Activated CD8-positive, alpha-beta memory T cell treated with anti-CD3 and anti-CD28 coated beads, Interleukin-2, amount 50 U/mL, for 1 hour (primary cell): ENCODE results near the gene RAB13.

Experiments
- DNase-seq: peaks from one replicate; pipeline ENCODE4 v3.0.0-alpha.2; 2020; ENCODE audit errors: extremely low read depth

Gene RAB13

DNA sequence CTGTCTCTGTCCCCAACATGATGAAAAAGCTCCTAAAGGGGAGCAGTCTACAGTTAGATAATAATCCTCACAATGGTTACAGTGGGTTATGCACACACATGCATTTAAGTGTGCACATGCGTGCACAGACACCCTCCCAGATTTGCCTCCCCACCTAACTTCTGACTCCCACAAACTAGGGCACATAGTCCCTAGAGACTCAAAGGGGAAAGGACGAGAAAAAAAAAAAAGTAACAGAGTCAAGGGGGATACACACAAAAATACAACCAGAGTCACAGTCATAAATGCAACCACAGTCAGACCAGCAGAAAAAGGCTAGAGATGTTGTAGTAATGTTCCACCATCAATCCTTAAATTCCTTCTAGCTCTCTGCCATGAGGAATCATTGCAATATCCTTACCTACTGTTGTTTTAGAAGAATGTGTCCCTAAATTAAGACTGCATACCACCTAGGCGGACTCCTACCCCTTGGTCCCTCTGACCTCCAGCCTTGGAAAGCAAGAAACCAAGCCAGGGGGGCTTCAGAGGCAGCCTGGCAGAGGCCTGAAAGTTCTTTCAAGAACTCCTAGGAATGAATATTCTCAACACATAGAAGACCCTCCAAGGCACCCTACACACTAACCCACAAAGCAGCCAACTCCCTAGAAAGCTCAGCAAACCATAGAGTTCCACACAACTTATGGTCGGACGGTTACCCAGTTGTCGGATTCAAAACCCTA lies 29.0 kb downstream of the RAB13 start:
- DNase-seq = no peak

DNA sequence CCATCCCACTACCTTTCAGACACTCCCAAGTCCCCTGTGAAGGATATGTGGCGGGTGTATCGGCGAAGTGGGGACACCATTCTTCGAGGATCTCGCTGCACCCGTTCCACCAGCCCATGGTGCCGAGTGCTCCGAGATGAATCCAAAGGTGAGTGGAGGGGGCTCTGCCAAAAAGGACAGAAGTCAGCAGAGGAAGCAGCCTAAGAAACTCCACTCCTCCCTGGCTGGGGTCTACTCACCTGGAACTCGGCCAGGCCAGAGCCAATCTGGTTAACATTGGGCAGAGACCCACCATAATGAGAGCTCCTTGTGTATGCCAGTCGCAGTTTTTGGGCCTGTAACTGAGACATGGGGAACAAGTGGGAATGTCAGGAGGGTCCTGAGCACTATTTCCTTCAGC lies 31.3 kb downstream of the RAB13 start:
- DNase-seq = no peak

DNA sequence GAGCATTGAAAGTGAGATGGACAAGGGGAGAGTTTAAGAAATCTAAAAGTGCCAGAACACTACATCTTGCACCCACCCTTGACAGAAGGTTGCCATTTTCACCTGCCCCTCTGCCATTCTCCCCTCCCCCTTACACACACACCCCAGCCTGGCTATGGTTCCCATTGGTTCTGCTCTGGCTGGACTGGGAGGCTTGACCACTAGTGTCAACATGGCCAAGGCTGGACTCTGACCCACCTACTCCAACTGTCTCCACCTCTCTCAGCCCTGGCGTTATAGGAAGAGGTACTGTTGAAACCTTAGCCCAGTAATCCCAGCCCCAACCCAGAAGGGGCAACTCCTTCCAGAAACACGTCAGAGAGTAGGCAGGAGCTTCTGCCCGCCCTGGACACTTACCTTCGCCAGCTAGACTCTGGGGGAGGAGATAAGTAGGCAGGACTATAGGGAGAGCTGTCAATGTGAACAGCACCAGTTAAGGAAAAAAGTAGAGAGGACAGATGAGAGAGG lies 32.2 kb downstream of the RAB13 start:
- DNase-seq = no peak

DNA sequence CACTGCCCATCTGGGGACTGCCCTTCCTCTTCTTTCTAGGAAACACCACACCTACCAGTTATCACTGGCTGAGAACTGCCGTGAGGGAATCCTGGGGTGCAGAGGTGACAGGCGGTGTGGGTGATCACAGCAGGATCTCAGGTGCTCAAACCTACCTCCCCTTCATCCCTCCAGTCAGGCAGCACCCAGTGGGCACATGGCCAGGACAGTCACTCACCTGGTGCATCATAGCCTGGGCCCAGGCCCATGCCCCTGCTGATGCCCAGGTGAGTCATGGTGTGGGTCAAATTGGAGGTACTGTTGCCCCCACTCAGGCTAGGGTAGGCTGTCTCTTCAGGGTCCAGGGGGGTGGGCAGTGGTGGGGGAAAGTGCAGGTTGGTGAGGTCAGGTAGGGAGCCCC lies 34.3 kb downstream of the RAB13 start:
- no peak for DNase-seq

DNA sequence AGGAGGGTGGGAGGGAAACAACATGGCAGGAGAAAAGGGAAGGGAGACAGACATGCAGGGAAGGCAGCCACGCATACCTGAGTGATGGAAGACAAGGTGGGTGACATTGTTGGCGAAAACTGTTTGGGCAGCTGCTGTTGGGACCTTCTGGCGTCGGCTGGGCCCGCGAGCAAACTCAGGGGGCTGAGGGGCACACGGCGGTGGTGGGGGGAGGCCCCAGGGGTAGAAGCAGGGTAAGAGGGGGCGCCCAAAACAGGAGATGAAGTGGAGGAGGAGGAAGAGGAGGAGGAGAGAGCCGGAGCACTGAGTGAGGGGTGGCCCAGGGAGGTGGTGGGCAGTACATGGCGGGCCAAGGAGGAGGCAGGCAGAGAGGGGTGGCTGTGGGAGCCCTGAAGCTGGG lies 35.0 kb downstream of the RAB13 start:
- DNase-seq = no peak

DNA sequence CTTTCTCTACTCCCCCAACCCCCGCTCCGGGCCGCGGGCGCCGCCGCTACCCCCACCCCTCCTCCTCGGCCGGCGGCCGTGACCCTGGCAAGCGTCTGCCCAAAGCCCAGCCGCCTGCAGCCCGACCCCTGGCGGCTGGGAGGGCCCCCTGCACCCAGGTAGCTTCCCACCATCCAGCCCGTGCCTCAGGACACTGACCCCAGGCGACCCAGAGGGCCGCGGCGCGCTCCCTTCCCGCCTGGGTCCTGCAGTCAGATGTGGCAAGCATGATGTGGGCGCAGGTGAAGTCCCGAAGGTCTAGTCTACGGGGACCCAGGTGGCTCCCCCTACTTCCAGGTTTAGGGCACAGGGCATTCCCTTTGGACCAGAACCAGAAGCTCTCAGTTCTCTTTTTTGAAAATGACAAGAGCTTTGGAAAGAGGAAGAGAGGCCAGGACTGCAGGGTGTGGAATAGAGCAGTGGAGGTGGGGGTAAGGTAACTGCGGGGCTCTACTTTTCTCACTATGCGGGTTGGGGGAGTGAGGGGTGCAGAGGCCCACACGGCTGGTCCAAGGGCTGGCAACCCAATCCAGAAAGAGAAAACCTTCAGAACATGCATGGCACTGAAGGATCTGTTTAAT lies 39.4 kb downstream of the RAB13 start, which contains the start of gene DENND4B:
DENND4B (minus strand) TSS at position 97 of the 620 bp plus-strand sequence. CDS start 2,344 bp downstream, outside the sequence.
- DNase-seq = no peak

DNA sequence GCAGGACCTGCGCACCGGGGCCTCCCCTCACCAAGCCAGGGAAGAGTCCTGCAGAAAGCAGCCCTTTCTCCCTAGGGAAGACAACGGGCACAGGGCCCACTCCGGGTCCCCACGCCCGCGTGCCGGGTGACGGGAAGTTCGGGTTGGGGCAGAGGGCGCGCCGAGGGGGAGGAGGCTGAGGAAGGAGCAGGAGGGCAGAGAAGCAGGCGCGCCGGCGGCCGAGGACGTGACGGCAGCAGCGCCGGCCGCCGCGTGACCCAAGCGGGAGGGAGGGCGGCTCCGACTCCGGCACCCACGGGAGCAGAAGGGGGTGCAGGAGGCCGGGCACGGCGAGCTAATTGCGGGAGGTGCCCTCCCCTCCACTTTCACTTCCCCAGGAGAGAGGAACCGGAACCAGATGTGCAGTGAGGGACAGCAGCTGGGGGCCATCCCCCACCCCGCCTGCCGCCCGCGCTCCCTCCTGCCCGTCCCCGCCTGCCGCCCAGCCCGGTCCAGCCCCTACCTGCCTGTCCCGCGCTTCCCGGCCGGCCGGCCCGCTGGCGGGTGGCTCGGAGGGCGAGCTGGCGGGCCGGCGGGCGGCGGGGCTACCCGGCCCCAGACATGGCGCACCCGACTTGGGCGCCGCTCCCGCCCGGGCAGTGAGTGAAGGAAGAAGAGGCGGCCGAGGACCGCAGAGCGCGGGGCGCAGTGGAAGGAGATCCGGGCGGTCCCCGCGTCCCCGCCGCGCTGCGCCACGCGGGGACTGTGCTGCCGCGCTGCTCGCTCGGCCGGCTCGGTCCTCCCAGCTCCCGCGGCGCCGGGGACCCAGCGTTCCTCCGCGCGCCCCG lies 40.1 kb downstream of the RAB13 start:
- no peak for DNase-seq

DNA sequence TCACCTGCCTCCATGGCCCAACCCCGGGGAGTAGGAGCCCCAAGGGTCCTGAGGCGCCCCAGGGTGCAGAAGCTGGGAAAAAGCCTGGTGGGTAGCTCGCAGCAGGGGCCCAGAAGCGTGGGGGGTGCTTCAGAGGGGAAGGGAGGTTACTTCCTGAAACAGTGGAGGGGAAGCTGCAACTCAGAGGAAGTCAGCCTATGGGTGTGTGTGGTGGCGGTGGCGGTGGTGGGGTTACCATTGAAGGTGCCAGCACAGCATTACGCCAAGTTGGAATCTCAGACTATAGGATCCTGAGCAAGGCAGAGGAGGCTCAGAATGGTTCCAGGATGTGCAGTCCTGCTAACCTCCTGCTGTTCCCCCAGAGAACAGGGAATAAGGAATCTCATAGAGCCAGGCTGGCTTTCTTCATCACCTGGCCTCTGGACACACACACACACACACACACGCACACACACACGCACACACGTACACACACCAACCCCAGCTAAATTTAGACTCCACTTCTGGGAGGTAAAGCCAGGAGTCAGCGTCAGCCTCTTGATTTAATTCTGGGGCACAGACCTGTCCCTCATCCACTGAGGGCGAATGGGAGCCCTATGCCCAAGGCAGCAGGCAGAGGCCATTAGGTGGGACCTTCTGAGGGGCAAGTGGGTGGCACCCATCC lies 40.9 kb downstream of the RAB13 start:
- no peak for DNase-seq

DNA sequence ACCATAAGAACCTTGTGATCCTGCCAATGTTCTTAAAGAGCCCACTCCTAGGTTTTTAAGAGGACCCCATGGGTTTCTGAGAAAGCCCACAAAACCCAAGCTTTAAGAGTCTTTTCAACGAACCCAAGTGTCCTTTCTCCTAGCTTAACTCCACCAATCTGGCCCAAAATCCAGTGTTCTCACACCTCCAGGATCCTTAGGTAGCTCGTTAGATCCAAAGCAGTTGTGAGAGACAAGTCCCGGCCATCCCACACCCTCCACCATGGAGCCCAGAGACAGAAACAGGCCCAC lies 41.4 kb downstream of the RAB13 start:
- no peak for DNase-seq

DNA sequence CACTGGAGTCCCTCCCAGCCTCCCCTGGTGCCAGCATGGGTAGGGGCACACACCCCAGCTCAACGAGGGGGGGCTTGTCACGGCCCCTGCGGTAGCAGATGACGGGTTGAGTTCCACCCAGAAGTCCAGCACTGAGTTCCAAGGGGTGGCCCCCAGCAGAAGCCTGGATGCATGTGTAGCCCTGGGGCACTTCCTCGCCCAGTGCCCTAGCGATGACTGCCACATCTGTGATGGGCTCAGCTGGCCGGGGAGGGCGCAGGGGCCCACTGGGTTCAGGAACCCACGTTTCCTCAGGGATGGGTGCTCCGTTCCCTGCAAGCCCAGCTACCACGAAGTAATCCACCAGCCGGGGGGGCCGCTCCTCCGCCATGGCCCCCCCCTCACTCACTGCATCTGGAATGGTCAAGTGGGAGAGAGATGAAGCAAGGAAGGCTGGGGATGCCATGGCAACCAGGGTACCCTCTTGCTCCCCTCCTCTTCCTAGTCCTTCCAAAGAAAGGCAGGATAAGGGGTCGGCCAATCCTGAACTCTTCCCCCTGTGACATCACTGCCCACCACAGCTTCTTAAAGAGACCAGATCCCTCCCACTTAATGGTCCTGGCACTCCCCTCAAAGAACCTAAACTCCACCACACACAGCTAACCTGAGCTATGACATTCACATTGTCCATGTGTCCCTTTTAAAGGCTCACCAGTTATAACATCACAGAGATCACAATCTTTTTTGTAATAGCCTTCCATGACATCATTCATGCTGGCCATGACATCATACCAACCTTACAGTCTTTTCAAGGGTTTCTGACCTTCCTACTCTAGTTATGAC lies 41.9 kb downstream of the RAB13 start:
- DNase-seq = no peak

DNA sequence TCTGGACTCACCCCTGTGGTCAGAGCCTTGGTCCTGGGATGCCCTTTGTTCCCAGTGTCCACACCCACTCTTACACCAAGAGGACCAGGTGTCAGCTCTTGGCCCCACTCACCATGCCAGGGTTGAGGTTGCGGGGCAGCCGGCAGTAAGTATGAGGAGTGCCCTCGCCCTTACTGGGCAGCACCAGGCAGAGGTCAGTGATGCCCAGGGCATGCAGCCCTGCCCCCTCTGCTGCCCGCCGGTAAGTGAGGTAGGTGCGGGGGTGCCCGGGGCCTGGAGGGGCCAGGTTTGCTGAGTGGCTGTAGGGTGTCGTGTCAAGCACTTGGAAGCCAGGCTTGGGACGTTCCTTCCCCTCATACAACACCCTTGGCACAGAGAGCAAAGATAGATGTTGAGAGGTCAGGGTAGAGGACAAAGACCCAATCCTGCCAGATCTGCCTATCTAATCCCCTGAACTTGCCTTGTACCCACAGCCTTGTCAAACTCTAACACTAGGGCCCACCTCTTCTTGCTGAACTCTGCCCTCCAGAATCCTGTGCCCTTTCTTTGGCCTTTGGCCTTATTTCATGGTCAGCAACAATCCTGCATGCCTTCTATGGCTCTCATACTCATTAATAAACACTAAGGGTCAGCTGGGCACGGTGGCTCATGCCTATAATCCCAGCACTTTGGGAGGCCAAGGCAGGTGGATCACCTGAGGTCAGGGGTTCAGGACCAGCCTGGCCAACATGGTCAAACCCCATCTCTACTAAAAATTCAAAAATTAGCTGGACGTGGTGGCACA lies 43.2 kb downstream of the RAB13 start:
- DNase-seq = no peak

DNA sequence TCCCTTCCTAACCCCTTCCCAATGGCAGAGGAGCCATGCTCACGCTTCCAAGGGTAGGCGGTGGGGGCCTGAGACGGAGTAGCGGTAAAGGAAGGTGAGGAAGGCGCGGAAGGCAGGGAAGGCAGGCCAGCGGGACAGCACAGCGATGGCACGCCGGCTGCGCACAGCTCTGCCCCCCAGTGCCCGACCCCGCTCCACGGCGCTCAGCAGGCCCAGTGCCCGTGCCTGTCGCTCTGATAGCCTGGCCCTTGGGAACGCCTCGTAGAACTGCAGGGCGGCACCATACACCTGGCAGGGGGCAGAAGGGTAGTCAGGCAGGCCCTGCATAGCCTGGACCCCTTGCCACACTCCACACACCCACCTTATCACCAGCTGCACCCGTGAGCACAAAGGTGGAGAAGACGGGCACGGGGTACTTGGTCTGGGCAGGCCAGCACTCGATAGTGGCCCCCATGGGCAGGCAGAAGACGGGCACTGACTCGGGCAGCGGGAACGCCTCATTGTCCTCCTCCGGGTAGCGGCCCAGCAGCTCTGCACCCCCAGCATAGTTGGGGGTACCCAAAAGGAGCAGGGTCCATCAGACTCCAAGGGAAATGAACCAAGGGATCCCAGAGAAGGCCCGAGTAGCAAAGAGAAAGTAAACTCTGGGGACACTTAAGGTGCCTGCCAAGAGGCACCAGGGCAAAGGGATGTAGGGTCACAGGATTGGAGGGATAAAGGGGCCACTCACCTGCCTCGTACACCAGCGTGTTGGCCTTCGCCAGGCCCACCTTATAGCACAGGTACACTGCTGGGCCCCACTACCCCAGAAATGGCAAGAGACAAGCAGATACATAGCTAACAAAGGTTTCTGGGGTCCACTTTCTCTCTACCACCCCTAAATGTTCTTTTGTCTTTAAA lies 44.1 kb downstream of the RAB13 start:
- DNase-seq = no peak

DNA sequence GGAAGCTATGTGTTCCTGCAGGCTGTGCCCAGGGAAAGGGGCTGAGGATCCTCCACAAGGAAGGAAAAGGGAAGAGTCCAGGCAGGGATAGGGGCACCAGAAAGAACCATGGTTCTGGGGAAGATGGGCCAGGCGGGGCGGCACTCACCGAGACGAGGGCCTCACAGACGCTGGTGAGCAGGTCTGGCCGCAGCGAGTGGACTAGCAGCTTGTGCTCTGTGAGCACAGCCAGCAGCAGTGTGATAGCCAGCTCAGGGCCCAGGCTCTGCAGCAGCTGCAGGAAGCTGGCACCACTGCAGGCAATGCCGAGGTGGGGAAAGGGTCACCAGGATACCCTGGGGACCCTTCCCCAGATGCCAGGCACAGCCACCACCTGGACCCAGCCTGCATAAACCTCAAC lies 45.4 kb downstream of the RAB13 start:
- no peak for DNase-seq

DNA sequence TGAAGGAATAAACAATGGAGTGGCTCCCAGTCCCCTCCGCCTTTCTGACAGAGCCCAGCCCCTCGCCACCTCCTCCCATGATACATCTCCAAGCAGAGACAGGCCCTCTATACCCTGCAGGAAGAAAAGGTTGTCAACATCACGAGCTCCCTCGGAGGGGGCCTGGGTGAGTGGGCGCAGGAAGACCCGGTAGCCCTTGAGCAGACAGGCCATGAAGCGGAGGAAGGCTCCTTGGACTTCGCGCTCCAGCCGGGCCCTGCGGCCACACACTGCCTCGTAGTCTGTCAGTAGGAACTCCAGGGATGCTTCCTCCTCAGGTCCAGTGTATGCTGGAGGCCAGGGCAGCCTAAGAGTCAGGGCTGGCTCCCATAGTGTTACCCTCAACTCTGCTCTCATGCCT lies 46.7 kb downstream of the RAB13 start:
- no peak for DNase-seq

DNA sequence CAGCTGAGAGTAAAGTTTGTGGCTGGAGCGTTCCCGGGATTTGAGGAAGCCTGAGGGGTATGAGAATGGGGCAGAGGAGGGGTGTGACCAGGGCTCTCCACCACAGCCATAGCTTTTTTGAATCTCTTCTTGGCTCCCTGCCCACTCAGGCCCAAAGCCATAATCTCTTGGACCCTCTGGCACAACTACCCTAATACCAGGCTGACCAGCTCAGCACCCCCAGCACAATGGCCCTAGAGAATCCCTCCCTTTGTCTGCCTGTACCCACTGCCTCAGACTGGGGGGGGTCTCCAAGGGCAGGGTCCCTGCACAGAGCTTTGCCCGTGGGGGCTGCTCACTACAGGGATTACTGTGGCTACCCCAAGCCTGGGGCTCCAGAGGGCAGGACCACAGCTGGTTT lies 47.1 kb downstream of the RAB13 start:
- DNase-seq = no peak

DNA sequence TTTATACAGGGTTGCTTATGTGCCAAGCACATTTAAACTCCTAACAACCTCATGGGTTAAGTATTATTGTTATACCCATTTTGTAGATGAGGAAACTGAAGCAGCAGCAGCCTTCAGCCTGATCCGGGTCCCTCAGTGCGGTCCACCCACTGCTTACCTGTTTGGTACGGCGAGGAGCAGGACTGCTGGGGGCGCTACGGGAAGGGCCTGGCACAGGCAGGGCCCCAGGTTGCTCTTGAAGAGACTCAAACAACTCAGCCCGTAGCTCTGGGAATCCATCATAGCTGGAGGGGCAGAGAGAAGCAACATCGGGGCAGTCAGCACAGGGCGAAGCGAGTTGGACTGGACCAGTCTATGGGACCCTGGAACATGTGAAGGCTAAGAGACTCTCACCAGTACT lies 48.8 kb downstream of the RAB13 start:
- DNase-seq = no peak

DNA sequence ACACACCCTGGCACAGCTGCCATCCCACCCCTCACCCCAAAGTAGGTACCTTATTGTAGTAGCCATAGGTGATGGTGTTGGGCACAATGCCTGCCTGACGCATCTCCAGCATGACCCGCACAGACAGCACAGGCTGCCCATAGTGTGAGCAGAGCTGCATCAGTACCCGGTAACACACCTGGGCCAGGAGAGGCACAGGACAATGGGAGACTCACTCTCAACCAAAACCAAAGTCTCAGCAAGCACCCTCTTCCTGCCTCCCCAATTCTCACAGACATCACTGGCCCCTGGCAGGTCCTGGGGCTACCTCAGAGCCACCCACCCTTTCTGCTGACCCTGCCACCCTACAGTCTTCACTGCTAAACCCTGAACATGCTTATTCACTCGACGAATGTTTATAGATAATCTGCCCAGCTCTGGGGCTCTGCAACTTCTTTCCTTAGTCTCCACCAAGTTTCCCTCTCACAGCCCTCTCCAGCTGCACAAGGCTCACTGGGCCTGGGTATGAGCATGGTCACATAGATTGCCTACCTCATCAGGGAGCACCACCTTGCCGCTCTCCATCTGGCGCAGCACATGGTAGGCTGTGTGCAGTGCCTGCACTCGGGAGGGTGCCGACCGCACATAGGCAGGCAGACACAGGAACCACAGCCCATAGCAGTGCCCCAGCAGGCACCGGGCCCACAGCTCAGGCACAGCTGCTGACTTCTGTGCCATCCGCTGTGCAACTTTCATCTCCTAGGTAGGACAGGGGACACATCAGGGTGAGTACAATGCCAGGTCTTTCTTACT lies 49.9 kb downstream of the RAB13 start:
- DNase-seq = no peak

DNA sequence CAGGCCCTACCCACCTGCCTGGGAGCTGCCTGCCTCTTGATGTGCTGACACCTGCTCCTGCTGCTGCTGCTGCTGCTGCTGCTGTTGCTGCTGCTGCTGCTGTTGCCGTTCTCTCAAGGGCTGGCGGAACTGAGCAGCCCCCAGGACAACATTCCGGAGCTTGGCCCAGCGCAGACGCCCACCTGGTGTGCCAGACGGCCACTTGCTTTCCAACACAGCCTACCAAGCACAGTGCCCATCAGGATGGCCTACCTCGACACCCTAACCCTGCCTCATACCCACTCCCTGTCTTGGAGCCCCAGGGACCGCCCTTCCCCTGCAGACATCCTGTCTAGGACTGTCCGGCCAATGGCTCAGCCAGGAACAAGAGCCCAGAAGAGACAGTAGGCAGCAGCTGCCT lies 51.4 kb downstream of the RAB13 start:
- DNase-seq = no peak

DNA sequence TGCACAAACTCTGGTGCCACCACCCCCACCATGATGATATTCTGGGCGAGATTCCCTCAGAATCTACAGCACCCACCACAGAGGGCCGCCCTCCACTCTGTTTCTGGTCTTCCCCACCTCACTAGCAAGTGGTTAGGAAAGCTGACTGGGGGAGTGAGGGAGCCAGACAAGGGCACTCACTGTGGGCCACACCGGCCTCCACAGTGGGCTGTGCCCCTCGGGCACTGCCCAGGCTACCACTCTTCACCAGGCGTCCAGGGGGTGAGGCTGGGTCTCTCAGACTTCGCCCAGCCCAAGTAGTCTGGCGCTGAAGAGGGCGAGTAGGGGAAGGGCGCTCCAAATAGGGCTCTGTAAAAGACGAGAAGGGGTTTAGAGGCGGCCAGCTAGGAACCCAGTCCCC lies 52.2 kb downstream of the RAB13 start:
- no peak for DNase-seq
